Duodenal mucosa (tissue), 2 donors: ENCODE data around the gene PXYLP1.
A peak's percentile ranks its signal among the peaks of the same experiment; 100 is the strongest.

Source experiments
- H3K27ac ChIP-seq: one replicate; pipeline ENCODE4 v1.7.0; 2013; ENCODE audit warnings: low read depth, low read length
- H3K27me3 ChIP-seq, 2 donors: one replicate each; pipeline ENCODE4 v1.7.0; 2013; ENCODE audit warnings: low read length in 2 of 2, control low read depth in 1 of 2; ENCODE audit not compliant: insufficient read depth in 2 of 2, control insufficient read depth in 1 of 2
- H3K36me3 ChIP-seq, 2 donors: one replicate each; pipeline ENCODE4 v1.7.0; 2013; ENCODE audit warnings: low read length in 2 of 2, control low read depth in 1 of 2; ENCODE audit not compliant: insufficient read depth in 2 of 2, control insufficient read depth in 1 of 2
- H3K4me1 ChIP-seq, 2 donors: one replicate each; pipeline ENCODE4 v1.7.0; 2013; ENCODE audit warnings: low read length in 2 of 2, control low read depth in 1 of 2; ENCODE audit not compliant: insufficient read depth in 2 of 2, control insufficient read depth in 1 of 2
- H3K4me3 ChIP-seq, 2 donors: one replicate each; pipeline ENCODE4 v1.7.0; 2013; ENCODE audit warnings: low read length in 2 of 2, low read depth in 1 of 2
- H3K9ac ChIP-seq, 2 donors: one replicate each; pipeline ENCODE4 v1.7.0; 2013; ENCODE audit warnings: low read length in 2 of 2, low read depth in 1 of 2
- H3K9me3 ChIP-seq, 2 donors: one replicate each; pipeline ENCODE4 v1.7.0; 2013; ENCODE audit warnings: low read length in 2 of 2, control low read depth in 1 of 2; ENCODE audit not compliant: control insufficient read depth in 1 of 2

The PXYLP1 gene

DNA sequence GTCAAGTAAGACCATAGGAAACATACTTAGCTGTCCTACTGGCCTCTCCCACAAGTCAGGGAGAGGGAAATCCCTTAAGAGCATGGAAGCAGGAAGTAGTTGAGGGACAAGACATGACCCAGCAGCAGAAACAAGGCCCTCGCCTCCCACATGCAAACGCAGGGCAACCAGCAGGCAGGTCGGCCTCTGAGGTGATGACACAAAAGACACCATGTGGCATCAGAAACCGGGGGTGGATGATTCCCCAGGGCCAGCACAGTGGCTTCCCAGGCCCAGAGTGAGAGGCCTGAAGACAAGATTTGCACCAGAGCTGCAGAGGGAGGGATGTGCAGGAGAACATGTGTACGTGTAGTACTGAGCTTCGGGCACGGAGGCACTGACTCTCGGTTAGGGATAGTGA is 26.3 kb downstream of the PXYLP1 start:
- Histone ChIP-seq H3K4me3 (no peak overlapping the region), H3K36me3 (peaks cover 0 to 7% of the 10 kb centered on the region in 2 donors), H3K9ac (no peak overlapping the region), H3K4me1 (no peaks in the 10 kb centered on the region), H3K9me3 (no peaks in the 10 kb centered on the region), H3K27me3 (no peaks in the 10 kb centered on the region), H3K27ac (no peak overlapping the region)

DNA sequence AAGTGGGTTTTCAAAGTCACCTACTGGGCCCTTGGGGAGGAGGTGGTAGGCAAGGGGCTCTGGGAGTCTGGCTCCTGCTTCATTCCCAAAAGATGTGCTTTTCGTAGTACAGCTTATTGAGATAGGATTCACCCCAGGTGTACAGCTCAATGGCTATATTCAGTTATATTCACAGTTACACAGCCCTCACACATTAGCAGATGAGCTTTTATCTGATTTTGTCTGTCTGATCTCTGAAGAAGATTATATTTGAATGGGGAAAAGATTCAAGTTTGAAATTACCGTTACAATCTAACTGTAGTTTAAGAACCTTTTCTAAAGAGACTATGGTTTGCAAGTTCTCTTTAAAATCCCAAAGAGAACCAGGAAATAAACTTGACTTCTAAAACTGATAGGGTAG is 27.3 kb downstream of the PXYLP1 start:
- Histone ChIP-seq H3K27ac (no peak overlapping the region), H3K36me3 (peaks cover 0 to 7% of the 10 kb centered on the region in 2 donors), H3K4me3 (no peak overlapping the region), H3K27me3 (no peaks in the 10 kb centered on the region), H3K9me3 (no peaks in the 10 kb centered on the region), H3K4me1 (no peaks in the 10 kb centered on the region), H3K9ac (no peak overlapping the region)

DNA sequence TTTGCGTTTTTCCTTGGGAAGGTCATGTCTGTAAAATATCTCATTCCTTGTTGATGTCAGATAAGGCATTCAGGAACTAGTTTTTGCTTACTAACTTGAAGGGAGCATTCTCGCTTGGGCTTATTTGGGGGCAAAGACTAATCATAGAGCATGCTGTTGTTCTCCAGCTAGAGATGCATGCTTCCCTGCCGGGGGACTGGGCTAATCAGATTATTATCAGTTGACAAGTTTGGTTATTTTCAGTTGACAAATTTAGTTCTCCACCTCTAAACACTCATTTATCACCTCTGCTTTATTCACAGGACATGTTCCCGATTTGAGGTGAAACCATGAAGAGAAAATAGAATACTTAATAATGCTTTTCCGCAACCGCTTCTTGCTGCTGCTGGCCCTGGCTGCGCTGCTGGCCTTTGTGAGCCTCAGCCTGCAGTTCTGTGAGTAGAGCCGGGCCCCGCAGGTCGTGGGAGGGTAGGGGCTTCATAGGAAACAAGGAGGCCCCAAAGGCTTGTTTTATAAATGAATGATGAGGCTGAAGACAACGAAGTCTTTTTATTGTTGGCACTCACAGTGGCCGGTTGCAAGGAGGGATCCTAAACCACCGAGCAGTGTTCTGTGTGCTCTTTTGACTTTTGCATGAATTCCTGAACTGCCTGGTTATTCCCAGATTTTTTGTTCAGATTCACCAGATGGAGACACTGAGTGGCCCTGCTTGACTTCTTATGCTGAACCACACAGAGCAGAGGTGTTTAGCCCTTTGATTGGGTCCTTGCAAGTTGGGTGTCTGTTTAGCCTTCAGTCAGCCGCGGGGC is 28.4 kb downstream of the PXYLP1 start:
- H3K9me3 ChIP-seq: no peaks in the 10 kb centered on the region
- H3K27me3 ChIP-seq: no peaks in the 10 kb centered on the region
- H3K27ac ChIP-seq: no peak overlapping the region

DNA sequence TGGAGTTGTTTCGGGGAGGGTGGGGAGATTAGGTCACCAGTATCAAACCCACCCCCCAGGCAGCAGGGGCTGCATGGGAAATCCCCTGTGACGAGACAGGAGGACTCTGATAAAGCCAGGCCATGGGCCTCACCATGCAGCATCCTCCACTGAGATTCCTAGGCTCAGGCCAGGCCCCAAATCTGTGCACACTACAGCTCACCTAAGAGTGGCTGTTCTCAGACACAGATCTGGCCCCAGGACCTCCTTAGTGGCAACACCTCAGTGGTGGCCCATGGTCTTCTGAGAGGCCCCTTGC is 29.0 kb downstream of the PXYLP1 start:
- Histone ChIP-seq H3K4me3 (no peak overlapping the region), H3K36me3 (peaks cover 0 to 12% of the 10 kb centered on the region in 2 donors), H3K27ac (no peak overlapping the region), H3K4me1 (no peaks in the 10 kb centered on the region), H3K9ac (no peak overlapping the region), H3K27me3 (no peaks in the 10 kb centered on the region), H3K9me3 (no peaks in the 10 kb centered on the region)

More for the DNA sequence above, 28.4 kb downstream of the PXYLP1 start:
- peaks cover 0 to 12% of the 10 kb centered on the region in 2 donors for H3K36me3 ChIP-seq
- H3K4me1 ChIP-seq: no peaks in the 10 kb centered on the region
- H3K4me3 ChIP-seq: no peak overlapping the region
- no peak overlapping the region for H3K9ac ChIP-seq

DNA sequence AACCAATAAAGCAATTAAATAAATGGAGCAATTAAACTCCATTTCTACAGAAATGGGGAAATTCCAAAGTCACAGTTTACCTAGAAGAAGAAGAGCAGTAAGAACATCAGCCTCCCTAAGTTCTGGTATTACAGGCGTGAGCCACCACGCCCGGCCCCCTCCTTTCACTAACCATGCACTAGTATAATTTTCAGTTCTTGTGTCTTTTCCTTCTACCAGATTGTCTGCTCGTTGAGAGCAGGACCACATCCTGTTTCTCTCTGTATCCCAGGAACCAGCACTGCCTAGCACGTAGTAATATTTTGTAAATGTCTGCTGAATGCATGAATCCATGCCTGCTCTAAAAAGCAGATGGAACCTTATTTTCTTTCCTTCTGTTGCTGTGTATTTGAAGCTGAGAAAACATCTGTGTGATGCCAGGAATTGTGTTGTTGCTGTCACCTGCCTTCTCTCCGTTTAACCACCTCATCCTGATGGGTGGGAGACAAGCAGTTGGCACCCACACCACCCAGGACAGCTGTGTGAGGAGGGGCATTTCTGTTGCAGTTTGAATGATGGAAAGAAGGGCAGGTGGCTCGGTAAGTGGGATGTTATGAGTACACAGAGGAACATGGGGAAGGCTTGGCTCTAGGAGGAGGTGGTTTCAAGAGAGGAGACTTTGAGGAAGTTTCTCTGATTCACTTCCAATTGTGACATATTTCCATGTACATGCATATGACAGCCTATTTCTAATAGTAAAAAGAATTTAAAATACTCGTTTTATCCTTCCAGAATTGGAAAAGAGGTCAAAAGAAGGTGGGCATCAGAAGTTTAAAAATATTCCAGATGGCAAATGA is 30.1 kb downstream of the PXYLP1 start:
- H3K36me3 ChIP-seq: peaks cover 0 to 12% of the 10 kb centered on the region in 2 donors

DNA sequence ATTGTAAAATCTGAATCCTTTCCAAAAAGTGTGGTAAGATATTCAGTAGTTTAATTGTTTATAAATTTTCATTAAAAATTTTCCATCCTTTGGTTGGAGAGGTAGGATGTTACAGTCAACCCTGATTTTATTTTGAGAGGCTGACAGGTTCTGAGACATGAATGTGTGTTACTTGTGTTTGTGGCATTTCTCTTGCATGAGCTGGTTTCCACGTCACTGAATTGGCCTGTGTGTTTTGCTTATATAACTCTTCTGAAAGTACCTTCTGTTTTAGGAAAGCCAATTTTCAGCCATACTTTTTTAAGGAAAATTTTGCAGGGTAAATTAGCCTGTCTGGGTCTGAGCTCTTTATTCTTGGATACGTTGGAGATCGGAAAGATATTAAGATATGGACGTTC is 30.7 kb downstream of the PXYLP1 start:
- Histone ChIP-seq H3K4me1 (no peaks in the 10 kb centered on the region), H3K36me3 (peaks cover 0 to 12% of the 10 kb centered on the region in 2 donors), H3K4me3 (no peak overlapping the region), H3K27ac (no peak overlapping the region), H3K27me3 (no peaks in the 10 kb centered on the region), H3K9me3 (no peaks in the 10 kb centered on the region), H3K9ac (no peak overlapping the region)

More for the DNA sequence above, 30.1 kb downstream of the PXYLP1 start:
- Histone ChIP-seq H3K9me3 (no peaks in the 10 kb centered on the region), H3K4me1 (no peaks in the 10 kb centered on the region), H3K27me3 (no peaks in the 10 kb centered on the region), H3K27ac (no peak overlapping the region), H3K4me3 (no peak overlapping the region), H3K9ac (no peak overlapping the region)

DNA sequence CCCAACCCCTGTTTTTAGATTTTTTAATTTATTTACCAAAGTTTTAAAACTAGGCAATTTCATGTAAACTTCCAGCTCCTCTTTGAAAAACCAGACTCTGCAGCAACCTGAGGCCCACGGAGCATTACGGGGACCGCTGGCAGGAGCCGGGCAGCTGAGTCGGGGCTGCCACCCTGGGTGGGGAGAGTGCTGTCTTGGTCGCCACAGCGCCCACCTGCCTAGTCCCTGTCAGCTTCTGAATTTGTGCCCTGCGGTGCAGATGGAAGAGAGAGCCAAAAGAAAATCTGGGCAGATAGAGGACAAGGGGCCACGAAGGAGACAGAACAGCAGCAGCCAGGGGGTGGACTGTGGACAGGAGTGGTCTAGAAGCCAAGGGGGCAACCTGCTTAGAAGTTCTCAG is 34.6 kb downstream of the PXYLP1 start:
- H3K9me3 ChIP-seq: no peaks in the 10 kb centered on the region
- peaks cover 0 to 8% of the 10 kb centered on the region in 2 donors for H3K36me3 ChIP-seq
- H3K4me1 ChIP-seq: peaks cover 0 to 3% of the 10 kb centered on the region in 2 donors
- H3K4me3 ChIP-seq: no peak overlapping the region
- no peaks in the 10 kb centered on the region for H3K27me3 ChIP-seq
- no peak overlapping the region for H3K27ac ChIP-seq
- no peak overlapping the region for H3K9ac ChIP-seq

DNA sequence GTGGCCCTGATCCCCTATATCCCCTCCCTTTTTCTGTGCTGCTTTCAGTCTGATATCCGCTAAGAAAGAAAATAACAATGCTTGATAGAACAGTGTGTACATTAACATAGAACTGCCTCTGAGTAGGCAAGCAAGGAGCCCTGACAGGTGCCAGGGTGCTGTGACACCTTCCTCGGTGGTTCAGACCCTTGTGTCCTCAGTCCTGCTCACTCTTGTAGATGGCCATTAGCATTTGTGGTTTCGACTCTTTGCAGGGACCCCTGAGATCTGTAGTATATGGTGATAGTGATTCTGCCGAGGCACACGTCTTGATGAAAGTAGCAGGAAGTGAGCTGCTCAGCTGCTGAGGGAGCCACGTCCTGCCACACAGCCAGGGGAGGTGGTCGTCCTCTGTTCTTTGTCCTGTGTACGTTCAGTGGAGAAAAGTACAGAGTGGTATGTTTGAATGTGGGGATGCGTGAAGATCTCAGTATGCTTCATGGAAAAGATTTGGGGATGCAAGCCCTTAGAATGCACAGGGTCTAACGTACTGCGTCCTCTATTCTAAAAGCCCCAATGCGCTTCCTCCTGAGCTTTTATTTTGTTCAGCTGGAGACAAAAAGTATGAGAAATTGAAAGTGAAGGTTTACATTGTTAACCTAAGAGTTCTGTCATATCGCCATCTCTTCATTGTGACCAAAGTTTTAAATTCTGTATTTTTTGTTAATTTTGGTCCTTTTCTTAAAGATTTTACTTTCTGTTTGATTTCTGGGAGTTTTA is 35.4 kb downstream of the PXYLP1 start:
- Histone ChIP-seq H3K9ac (peak overlapping the region in 1 of 2 donors; percentile 48), H3K9me3 (no peaks in the 10 kb centered on the region), H3K27ac (no peak overlapping the region), H3K27me3 (no peaks in the 10 kb centered on the region), H3K4me3 (peak overlapping the region; percentile 57 to 61), H3K4me1 (peaks cover 0 to 11% of the 10 kb centered on the region in 2 donors), H3K36me3 (peaks cover 0 to 5% of the 10 kb centered on the region in 2 donors)

DNA sequence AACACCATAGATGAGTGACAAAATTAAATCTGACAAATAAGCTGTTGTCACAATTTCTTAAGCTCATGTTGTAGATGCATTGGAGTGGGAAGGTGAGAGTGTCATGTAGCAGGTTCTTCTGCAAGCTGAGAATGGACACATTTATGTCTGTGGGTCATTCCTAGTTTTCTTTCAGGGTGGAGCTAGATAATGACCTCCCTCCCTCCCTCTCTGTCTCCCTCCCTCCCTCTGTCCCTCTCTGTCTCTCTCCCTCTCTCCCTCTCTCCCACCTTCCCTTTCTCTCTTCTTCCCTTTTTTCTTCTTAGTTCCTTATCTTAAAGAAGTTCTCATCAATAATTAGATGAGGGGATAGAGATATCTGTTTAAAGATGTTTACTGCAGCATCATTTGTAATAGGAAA is 36.0 kb downstream of the PXYLP1 start:
- Histone ChIP-seq H3K9me3 (no peaks in the 10 kb centered on the region), H3K9ac (peak overlapping the region in 1 of 2 donors; percentile 34), H3K4me1 (peaks cover 0 to 11% of the 10 kb centered on the region in 2 donors), H3K27me3 (no peaks in the 10 kb centered on the region), H3K27ac (no peak overlapping the region), H3K36me3 (peaks cover 0 to 5% of the 10 kb centered on the region in 2 donors), H3K4me3 (no peak overlapping the region)

DNA sequence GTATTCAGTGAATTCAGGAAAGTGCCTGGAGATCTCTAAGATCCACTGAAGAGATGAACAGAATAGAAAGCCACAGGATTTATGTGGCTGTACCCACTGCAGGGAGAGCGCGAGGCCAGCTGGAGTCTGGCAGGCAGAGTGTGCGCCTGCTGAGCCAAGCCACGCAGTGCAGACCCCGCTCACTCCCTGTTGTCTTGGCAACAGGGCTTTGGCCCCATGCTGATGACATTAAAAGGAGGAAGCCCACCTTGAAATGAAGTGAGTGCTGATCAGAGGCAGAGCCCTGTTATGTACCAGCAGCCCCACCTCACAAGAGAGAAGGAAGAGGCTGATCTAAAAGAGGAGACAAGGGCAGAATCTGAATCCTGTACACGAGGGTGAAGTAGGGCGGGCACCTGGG is 36.7 kb downstream of the PXYLP1 start:
- Histone ChIP-seq H3K4me1 (peaks cover 0 to 11% of the 10 kb centered on the region in 2 donors), H3K9me3 (no peaks in the 10 kb centered on the region), H3K27ac (no peak overlapping the region), H3K36me3 (peaks cover 0 to 5% of the 10 kb centered on the region in 2 donors), H3K27me3 (no peaks in the 10 kb centered on the region), H3K9ac (no peak overlapping the region), H3K4me3 (no peak overlapping the region)
